Activated CD8-positive, alpha-beta memory T cell treated with anti-CD3 and anti-CD28 coated beads for 4 hours (primary cell): ENCODE results near the gene MIDN.
"Not testable (repeated sequence)": the region's sequence is repeated elsewhere in the genome, so short reads cannot be mapped to it uniquely, and the experiment has no call there.

Source experiments
- DNase-seq, 2 donors: peaks; one replicate each; pipeline ENCODE4 v3.0.0-alpha.2; 2020; ENCODE audit warnings: low read depth in 2 of 2

MIDN gene

GRCh38 chr19:1294688-1295087, 46.3 kb downstream of the MIDN start:
- DNase-seq = no peak

DNA sequence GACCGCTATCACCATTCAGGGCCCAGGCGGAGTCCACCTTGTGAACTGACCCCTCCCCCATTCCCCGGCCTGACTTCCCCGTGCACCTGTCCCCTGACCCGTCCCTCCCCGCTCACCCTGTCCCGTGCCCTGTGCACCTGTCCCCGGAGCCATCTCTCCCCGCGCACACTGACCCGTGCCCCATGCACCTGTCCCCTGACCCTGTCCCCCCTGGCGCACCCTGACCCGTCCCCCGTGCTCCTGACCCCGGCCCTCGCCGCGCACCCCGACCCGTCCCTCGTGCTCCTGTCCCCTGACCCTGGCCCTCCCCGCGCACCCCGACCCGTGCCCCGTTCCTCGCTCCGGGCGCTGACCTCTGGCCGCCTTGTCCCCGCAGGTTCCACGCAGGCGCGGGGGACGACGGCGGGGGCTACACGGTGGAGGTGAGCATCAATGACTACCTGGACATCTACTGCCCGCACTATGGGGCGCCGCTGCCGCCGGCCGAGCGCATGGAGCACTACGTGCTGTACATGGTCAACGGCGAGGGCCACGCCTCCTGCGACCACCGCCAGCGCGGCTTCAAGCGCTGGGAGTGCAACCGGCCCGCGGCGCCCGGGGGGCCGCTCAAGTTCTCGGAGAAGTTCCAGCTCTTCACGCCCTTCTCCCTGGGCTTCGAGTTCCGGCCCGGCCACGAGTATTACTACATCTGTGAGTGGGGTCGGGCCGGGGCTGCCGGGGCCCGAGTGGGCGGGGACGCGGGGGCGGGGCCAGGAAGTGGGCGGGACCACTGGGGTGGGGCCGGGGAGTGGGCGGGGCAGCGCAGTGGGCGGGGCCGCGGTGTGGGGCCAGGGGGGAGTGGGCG, 47.0 kb downstream of the MIDN start:
- no peak for DNase-seq

GRCh38 chr19:1296078-1296477, 47.7 kb downstream of the MIDN start:
- no peak for DNase-seq

DNA sequence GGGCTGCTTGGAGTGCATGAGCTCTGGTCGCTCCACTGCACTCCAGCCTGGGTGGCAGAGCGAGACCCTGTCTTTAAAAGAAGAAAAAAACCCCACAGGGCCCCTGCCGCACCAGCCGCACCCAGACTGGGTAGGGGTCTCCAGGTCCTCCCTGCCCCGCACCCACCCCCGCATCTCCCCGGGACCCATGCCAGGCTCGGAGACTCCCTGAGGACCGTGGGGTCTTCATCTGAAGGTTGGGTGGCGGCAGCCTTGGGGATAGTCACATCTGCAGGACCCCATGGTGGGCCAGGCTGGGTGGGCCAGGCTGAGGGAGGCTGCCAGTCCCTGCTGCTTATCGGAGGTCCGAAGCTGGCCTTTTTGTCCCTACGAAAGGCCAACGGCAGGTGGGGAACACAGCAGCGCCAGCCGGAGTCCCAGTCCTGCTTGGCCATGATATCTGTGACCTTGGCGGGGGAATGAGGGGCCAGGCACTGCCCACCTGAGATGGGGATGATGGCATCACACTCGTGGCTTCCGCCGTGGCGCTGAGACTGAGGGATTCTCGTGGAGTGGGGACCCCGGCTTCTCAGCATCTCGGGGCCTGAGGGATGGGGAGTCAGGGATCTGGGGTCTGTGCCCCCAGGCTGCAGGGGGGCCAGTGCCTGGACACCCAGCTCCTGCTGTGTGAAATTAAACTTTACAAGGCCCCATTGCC, 48.3 kb downstream of the MIDN start:
- DNase-seq = no peak

DNA sequence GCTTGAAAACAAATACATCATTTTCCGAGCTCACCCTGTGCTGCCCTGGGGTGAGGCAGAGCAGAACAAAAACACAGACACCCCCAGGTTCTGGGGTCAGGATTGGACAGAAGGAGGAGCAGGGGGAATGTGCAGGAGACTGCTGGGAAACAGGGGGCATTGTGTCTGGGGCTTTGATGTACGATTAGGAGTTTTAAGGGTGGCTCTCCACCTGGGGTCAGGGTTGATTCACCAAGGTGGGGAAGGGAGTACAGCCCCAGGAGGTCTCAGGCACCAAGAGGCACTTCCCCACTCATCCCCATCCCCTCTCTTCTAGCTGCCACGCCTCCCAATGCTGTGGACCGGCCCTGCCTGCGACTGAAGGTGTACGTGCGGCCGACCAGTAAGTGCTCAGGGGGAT, 49.9 kb downstream of the MIDN start:
- DNase-seq = no peak

GRCh38 chr19:1299801-1300200, 51.4 kb downstream of the MIDN start:
- DNase-seq = no peak

GRCh38 chr19:1300744-1301490, 52.5 kb downstream of the MIDN start:
- no peak for DNase-seq

- no peak for DNase-seq
Observed at GRCh38 chr19:1302533-1303239, 54.3 kb downstream of the MIDN start.

GRCh38 chr19:1304197-1304924, 56.0 kb downstream of the MIDN start:
- DNase-seq = no peak

DNA sequence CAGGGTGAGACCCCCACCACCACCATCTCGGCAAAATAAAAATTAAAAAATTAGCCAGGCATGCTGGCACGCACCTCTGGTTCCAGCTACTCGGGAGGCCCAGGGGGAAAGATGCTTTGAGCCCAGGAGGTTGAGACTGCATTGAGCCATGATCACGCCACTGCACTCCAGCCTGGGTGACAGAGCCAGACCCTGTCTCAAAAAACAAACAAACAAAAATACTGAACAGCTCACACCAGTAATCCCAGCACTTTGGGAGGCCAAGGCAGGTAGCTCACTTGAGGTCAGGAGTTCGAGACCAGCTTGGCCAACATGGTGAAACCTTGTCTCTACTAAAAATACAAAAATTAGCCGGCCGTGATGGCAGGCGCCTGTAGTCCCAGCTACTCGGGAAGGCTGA, 57.0 kb downstream of the MIDN start:
- DNase-seq = not testable (repeated sequence)

GRCh38 chr19:1307320-1307719, 58.9 kb downstream of the MIDN start:
- DNase-seq = no peak

GRCh38 chr19:1307755-1308303, 59.4 kb downstream of the MIDN start:
- DNase-seq = no peak

DNA sequence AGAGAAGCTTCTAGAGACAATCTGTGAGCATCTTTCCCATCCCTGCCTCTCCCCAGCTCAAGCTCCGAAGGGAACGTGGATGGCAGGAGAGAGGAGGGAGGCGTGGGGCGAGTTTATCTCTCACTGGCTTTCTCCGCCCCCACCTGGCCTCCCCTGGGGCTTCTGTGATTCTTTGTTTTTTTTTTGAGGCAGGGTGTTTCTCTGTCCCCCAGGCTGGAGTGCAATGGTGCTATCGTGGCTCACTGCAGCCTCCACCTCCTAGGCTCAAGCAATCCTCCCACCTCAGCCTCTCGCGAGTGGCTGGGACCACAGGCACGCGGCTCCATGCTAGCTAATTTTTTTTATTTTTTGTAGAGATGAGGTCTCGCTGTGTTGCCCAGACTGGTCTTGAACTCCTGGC, 60.3 kb downstream of the MIDN start:
- DNase-seq = no peak
